HG02759 (cell line): ENCODE data around the gene GPC3.
"Not testable (repeated sequence)": the region's sequence is repeated elsewhere in the genome, so short reads cannot be mapped to it uniquely, and the experiment has no call there.

Experiments used
- ATAC-seq: cut with Tn5 transposase; IDR thresholded peaks from one replicate; pipeline ENCODE4 v1.9.1; 2021; ENCODE audit warnings: mild to moderate bottlenecking, moderate library complexity; ENCODE audit not compliant: unreplicated experiment

The GPC3 gene

DNA sequence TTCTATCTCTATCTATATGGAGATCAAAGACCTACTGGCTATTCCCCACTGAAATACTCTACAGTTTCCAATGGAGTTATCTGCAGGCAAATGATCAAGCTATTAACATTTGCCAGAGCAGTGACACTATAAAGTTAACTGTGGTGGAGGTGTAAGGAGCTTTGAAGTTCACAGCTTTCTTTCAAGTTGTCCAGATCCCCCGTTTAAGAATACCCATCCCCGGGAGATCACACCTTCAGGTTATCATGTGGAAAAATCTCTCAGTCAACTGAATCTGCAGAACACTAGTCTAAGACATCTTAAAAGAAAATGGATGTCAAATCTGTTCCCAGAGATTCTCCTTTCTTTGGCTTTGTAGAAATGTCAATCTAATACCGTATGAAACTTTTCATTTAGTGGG, 80.1 kb downstream of the GPC3 start:
- ATAC-seq: no peak

DNA sequence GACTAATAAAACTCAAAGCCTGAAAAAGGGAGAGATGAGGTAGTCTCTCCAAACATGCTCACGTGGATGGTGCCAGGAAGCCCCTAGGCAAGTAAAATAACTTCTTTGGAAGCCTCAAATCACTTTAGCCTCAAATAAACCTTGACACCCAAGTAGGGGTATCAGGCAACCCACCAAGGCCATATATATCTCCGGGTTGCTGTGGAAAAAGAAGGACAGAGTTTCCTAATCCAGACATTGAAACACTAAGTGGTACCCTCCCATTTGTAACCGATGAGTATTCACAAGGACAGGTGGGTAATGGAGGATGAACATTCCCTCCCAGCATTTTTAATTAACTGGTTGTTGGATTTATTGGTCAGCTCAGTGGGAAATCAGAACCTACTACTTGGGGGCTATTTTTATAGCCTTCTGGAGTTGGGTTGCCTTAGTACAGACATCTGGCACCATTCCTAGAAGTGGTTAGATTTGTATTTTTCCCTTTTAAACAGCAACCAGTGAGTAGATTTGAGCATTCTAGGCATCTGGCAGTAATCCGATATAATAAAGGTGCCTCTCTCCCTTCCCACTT, 87.7 kb downstream of the GPC3 start:
- ATAC-seq: no peak

DNA sequence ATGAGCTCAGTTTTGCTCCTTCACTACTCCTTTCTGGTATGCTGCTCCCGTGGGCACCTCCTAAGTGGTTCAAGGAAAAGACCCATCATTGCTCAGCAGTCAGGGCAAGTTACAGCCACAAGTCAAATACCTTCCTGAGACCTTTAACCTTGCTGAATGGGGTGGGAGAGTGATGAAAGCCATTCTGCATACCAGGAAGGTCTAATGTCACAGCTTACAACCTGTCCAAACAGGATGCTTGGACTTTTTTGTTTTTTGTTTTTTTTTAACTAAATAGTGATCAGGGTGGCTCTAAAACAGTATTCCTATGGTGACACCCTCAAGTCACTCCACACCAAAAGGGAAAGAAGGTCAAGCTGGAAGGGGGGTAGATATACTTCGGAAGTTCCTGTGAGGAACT, 93.1 kb downstream of the GPC3 start:
- no peak for ATAC-seq

DNA sequence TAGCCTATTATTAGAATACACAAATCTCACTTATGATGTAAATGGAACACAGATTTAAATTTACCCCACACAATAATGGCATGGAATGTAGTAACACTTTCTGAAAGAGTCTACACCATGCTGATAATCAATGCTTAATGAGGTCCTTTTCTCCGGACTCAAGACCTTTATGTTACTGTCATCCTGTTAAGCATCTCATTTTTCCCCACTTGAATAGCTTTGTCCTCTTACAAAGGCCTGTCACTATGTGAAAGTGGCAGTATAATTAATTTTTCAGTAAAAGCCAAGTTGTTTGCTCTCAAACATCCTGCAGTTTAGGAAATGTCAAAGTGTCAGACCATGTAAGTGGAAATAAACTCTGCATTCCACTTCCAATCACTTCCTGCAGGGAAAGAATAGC, 96.4 kb downstream of the GPC3 start:
- no peak for ATAC-seq

DNA sequence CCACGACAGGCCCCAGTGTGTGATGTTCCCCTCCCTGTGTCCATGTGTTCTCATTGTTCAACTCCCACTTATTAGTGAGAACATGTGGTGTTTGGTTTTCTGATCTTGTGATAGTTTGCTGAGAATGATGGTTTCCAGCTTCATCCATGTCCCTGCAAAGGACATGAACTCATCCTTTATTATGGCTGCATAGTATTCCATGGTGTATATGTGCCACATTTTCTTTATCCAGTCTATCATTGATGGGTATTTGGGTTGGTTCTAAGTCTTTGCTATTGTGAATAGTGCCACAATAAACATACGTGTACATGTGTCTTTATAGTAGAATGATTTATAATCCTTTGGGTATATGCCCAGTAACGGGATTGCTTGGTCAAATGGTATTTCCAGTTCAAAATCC, 97.3 kb downstream of the GPC3 start:
- not testable (repeated sequence) for ATAC-seq

DNA sequence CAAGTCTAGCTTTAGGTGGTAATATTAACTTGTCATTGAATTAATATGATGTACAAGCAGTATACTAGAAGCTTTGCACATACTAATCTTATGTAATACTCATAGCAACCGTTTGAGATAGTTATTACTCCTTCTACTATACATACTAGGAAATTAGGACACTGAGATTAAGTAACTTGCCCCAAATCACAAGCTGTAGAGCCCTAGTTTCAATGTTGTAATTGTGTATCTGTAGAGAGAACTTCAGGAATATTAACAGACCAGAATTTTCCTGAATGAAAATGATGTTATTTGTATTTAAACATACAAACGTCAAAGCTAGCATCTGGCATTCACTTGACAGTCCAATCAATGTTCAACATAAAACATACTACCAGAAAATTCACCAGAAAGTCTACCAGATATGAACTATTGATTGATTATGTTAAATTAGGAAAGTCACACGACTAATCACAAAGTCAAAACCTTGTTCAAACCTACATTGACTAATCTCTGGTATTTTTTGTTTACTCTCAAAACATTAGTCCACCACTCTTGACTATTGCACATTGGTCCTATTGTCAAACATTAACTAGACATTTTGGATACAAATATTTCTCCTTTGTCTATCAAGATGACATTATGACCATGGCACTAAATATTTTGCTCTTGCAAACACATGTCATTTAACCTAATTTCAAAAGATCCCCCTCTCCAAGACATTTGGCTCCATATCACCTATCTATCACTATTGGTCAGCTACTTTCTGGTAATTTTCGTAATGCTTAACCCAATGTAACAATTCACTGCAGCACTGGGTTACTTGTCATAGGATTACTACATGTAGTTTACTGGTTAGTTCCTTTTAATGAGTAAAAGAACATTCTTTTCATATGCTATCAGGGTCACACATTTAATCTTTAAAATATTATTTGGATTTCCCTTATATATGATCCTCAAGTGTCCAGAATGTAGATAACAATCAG, 100.7 kb downstream of the GPC3 start:
- ATAC-seq: no peak

DNA sequence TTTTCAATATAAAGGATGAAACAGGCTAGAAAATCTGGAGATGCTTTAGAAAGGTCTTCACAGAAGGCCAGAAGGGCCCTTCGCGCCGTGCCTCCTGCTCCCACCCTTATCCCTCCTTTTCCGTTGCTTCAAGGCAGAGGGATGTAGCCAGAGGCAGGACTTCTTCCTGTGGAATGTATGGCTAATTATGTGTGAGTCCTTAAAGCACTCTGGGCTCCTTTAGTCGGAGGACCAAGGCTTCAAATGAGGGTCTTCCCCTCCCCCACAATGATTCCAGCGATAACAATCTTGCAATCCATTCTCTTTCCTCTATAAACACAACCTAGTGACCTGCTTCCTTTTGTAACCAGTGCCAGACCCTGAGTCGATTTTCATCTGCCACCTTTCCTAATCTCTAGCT, 103.5 kb downstream of the GPC3 start:
- ATAC-seq: no peak

DNA sequence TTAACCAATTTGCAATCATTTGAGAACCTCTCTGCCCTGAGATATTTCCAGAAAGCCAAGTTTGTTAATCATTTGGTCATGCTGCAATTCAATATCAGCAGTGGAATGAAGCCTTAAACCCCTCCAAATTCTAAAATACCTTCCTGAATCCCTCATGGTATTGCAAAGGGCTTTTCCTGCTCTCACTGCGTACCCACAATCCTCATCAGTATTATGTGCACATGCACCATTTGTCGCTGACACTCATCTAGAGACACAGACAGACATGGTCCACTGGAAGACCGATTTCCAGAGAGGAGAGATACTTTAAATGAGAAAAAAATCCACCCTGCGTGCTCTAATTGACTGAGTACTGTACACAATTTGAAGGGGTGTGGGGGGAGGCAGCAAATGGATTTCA, 104.4 kb downstream of the GPC3 start:
- no peak for ATAC-seq

DNA sequence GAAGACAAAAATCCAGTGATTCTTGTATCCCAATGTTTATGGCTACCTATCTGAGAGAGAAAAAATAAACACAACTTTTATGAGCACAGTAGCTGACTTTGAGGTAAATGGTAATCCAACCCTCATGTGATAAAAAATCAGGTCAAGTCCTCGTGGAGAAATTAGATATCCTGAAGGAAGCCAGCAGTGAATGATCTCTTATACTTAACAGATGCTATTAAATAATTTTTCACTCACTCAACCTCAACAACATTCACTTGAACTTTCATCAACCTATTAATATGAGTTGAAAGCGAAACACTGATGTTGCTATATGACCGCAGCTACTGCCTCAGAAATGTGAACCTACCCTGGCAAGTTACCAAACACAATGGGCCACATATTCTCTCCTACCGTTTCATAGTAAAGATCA, 105.4 kb downstream of the GPC3 start:
- ATAC-seq: no peak

DNA sequence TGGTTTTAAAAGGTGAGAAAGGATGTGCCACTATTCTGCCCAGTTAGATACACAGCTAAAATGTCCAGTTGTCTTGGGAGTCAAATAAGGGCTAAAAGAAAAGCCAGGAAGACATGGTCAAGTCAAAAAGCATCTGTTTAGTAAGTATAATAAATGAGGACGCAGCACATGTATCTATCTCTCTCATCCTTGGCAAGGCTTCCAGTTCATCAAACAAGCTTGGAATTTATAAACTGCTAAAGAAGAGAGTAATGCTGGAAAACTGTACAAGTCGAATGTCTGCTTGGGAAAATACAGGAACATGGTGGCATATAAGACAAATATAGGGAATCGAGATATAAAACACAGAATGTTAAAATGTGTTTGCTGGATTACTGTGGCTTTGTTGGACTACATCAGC, 106.7 kb downstream of the GPC3 start:
- ATAC-seq: no peak

DNA sequence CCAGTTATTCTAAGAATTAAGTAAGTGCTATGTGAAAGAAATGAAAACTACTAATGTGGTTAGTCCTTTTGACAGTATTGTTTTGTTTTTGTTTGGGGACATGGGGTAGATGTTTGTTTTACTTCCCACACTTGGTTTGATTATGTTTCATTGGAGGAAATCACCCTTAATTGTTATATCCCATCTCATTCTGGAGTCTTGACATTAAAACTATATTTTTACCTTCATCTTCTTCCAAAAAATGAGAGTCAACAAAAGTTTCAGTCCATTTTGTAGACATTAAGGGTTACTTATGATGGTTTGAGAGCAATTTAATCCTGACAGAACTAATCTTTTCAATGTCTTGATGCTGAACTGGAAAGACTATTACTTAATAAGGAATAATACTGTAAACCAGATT, 108.7 kb downstream of the GPC3 start:
- no peak for ATAC-seq

DNA sequence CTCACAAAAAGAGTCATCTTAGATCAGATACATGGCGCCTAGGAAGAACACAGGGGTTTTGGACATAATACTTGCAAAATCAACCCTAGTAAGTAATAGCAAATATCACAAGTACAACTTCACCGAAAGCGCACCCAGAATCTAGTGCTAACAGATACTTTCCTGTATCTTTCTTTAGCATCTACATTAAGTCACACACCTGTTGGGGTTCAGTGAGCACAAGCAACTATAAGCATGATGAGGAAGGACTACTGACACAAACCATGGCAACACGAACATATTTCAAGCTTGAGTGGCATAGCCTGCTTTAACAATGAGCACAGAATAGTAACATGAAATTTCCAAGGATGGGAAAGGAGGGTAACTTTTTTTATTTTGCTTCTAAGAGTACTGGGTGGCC, 116.1 kb downstream of the GPC3 start:
- ATAC-seq: no peak

DNA sequence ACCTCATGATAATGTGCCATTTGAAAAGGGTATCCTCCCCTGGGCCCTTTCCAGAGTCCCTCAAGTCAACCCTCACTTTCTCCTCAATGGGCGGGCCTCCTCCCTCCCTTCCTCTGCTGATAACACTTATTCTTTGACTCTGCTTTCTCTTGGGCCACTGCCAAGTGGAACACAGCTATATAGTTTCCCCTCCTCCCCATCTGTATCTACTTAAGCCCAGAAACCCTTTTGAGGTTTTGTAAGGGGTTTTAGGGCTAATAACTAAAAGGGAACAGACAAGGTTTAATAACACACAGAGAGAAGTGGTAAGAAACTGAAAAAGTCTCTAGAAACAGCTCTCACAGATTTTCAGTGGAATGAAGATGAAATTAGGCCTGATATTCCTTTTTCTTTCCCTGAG, 116.7 kb downstream of the GPC3 start:
- ATAC-seq: no peak

DNA sequence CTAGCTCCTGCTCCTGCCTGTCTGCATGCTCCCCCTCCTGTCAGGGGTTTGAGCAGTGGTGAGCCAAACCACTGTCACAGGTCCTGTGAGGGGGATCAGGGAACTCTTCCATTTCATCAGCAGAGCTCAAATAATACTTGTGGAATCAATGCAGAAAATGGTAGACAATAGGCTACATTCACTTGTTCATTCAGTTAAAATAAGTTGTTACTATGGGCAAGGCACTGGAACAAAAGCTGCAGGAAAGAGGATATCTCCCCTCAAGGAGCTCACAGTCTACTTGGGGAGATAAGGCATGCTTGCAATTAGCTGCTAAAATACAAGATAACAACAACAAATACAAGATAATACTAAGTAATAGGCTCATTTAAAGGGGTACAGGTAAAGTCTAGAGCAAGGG, 117.1 kb downstream of the GPC3 start:
- ATAC-seq: no peak

DNA sequence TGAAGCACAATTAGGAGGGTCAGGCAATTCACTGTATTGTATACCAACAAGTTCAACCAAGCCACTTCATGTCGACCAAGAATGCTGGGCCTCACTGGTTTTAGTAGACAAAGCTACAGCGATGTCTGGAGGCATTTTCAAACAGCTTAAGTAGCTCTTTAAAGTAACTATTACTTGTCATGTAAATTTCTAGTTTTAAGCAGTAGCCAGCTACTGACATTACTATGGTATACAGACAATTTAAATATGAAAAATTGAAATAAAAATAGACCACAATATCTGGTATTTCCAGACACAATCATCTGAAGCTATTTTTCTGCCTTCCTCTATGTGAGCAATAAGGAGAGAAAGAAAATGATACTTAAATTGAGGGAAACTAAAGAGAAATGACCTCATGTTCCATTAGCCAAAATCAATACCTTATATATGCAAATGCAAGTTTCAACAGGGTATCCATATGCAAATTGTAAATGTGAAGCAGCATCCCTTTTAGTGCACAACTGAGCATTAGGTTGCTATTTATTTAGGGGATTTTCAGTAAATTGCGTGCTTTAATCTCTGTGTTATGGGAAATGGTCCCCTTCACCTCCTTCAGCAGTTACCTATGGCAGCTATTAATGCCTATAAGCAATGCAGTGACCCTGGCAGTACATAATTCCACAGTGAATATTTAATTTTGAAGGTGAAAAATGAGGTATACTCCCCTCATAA, 119.5 kb downstream of the GPC3 start:
- no peak for ATAC-seq

DNA sequence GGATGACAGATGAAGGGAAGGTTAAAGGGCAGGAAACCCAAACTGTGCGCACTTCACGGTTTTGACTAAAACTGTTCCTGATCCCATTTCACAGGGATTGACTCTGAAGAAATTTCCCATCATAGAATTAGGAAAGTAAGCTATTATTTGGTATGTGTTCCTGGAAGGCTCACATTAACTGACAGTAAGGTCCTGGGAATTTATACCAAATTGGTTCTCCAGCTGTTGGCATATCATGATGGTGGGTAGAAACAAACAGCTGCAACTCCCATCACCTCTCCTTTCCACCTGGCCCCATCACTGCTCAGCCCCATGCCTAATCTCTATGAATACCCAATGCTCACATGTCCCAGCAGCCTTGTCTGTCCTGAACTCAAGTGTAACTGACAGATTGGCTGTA, 121.2 kb downstream of the GPC3 start:
- ATAC-seq: no peak

DNA sequence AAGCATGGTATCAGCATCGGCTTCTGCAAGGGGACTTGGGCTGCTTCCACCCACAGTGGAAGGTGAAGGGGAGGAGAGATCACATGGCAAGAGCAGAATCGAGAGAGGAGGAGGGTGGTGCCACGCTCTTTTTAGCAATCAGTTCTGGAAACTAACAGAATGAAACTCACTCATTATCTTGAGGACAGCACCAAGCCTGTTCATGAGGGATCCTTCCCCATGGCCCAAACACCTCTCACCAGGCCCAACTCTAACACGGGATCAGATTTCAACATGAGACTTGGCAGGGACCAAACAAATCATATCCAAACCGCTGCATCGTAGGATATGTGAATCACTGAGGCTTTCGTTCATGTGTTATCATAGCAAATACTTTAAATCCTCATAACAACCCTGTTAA, 125.5 kb downstream of the GPC3 start:
- no peak for ATAC-seq

DNA sequence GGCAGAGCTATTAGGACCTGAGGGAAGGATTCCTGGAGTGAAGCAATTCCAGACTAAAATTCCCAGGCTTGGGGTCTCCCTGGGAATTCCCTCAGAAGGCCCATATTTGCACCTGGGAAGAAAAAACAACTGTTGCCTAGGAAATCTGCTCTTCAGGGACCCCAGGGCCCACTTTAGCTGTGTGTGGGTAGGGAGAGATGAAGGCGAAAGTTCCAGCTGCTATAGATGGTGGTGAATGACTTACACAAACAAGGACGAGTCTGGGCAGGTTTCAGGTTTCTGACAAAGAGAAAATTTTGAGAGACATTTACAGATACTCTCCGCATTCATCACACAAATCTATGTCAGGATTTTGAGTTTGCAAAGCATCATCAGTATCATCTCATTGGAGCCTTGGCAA, 126.1 kb downstream of the GPC3 start:
- no peak for ATAC-seq

DNA sequence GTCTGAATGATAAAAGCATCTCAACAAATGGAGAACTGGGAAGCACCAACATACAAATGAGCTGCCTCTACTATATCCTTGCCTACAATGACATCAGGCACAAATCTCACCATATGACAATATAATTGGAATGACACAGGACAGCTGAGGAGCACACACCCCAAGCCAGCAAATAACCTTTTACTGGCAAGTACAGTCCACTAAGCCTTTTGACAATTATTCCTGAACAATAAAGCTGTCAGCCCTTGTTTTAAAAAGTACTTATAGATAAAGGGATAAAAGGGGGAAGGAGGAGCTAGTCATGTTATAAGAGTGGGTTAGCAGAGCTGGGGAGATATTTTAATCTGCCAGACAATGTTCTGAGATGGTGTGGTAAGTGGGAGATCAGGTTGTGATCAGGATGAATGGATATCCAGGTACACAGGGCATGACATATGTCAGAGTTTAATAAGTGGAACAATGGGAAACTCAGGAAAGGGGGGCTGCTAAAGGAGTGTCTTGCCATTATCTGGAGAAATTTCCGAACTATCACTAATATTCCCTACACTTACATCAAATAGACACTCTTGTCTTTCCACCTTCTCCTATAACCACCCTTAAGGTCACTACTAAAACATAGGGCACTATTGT, 127.6 kb downstream of the GPC3 start:
- ATAC-seq: no peak

DNA sequence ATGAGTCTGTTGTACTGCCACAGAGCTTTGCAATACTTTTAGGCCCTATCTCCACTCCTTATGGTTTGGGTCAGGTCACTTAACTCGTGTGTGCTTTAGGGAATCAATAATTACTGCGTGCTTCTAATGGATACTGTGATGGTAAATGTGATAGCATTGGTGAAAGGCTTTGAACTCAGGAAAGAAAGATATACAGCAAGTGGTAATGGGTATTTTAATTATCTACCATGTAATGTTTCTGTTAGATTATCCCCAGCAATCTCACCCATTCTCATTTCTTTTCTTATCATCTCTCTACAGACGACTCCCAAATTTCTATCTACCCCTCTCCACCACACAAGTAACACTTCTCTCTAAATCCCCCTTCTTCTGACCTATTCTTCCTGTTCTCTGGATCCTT, 128.6 kb downstream of the GPC3 start:
- ATAC-seq: no peak

DNA sequence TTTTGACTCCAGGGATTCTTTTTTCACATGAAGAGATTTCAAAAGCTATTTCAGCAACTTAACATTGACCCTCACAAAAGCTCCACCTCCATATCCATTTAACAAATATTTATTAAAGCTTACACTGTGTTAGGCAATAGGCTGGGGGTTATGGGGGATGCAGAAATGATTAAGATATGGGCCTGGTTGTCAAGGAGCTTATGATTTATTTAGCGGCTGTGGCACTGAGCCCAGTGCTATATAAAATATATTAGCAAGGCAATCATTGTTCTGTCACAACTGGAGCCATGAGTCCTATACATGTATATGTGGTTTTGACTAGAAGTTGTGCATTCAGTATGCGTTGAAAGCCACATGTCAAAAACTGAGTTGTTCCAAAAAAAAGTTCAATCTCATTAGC, 131.1 kb downstream of the GPC3 start:
- ATAC-seq: no peak
